ENCODE results near the gene ACVRL1.
A peak's percentile ranks its signal among the peaks of the same experiment; 100 is the strongest.

ACVRL1 gene

GRCh38 chr12:51900323-51900889, 6.9 kb upstream of the ACVRL1 start:
- DNase-seq = no peak

- no peak for DNase-seq
Observed at GRCh38 chr12:51901121-51901817, 6.0 kb upstream of the ACVRL1 start.

- DNase-seq = no peak
Observed at GRCh38 chr12:51901881-51902280, 5.4 kb upstream of the ACVRL1 start.

GRCh38 chr12:51904951-51905470, 2.3 kb upstream of the ACVRL1 start:
- no peak for DNase-seq

GRCh38 chr12:51905471-51906429, 1.6 kb upstream of the ACVRL1 start:
- DNase-seq = no peak

GRCh38 chr12:51906430-51907082, 748 bp upstream of the ACVRL1 start:
- no peak for DNase-seq

- DNase-seq = no peak
Observed at GRCh38 chr12:51907856-51908425, 637 bp downstream of the ACVRL1 start.

GRCh38 chr12:51908876-51909592, 1.7 kb downstream of the ACVRL1 start:
- DNase-seq = no peak

- no peak for DNase-seq
Observed at GRCh38 chr12:51910168-51910567, 2.9 kb downstream of the ACVRL1 start.

- no peak for DNase-seq
Observed at GRCh38 chr12:51910691-51911090, 3.4 kb downstream of the ACVRL1 start.

GRCh38 chr12:51911307-51911706, 4.0 kb downstream of the ACVRL1 start:
- DNase-seq = no peak

GRCh38 chr12:51911788-51912711, 4.7 kb downstream of the ACVRL1 start:
- peak; percentile 14 for DNase-seq

GRCh38 chr12:51913071-51914033, 6.0 kb downstream of the ACVRL1 start:
- DNase-seq = no peak

GRCh38 chr12:51914034-51914923, 7.0 kb downstream of the ACVRL1 start:
- no peak for DNase-seq

- DNase-seq = no peak
Observed at GRCh38 chr12:51915003-51915625, 7.8 kb downstream of the ACVRL1 start.

- no peak for DNase-seq
Observed at GRCh38 chr12:51915951-51916350, 8.6 kb downstream of the ACVRL1 start.

GRCh38 chr12:51917041-51917590, 9.8 kb downstream of the ACVRL1 start:
- no peak for DNase-seq

Data from NCI-H510A (cell line).